ENCODE measurements around the gene MORC2.

MORC2 gene

GRCh38 chr22:30922151-30922611 is 46.4 kb downstream of the MORC2 start:
- ATAC-seq = no peak; the same call in 2 of the 3 replicates
- TF ChIP-seq TOX (CRISPR knock-in tag; IDR thresholded peaks at IDR 0.05; ENCODE audit: borderline replicate concordance) (no peak), TSHZ2 (CRISPR knock-in tag; IDR thresholded peaks at IDR 0.05) (no peak), CSDC2 (CRISPR knock-in tag; IDR thresholded peaks at IDR 0.05) (no peak), ZFP30 (CRISPR knock-in tag; IDR thresholded peaks at IDR 0.05) (no peak), BACH2 (CRISPR knock-in tag; IDR thresholded peaks at IDR 0.05; ENCODE audit: borderline replicate concordance) (no peak)

GRCh38 chr22:30921108-30921507 is 47.5 kb downstream of the MORC2 start:
- TF ChIP-seq RARB (CRISPR knock-in tag; IDR thresholded peaks at IDR 0.05) = no peak
- no peak for TF ChIP-seq ARNTL (CRISPR knock-in tag; IDR thresholded peaks at IDR 0.05; ENCODE audit: borderline replicate concordance, low read depth)
- no peak for TF ChIP-seq ZFP3 (CRISPR knock-in tag; IDR thresholded peaks at IDR 0.05)
- TF ChIP-seq ZFP30 (CRISPR knock-in tag; IDR thresholded peaks at IDR 0.05) = no peak
- no peak for TF ChIP-seq ISL1 (CRISPR knock-in tag; IDR thresholded peaks at IDR 0.05)
- no peak for TF ChIP-seq ZNF565 (CRISPR knock-in tag; conservative IDR thresholded peaks at IDR 0.05; ENCODE audit: low read depth)
- no peak for TF ChIP-seq ZNF70 (CRISPR knock-in tag; IDR thresholded peaks at IDR 0.05)
- no peak for TF ChIP-seq TSHZ2 (CRISPR knock-in tag; IDR thresholded peaks at IDR 0.05)
- no peak for TF ChIP-seq GLIS3 (CRISPR knock-in tag; IDR thresholded peaks at IDR 0.05)
- ATAC-seq = no peak

- ATAC-seq = peak; percentile 88
- no peak for TF ChIP-seq TCF4 (CRISPR knock-in tag; IDR thresholded peaks at IDR 0.05; ENCODE audit: borderline replicate concordance)
- no peak for TF ChIP-seq ESRRG (CRISPR knock-in tag; IDR thresholded peaks at IDR 0.05)
- TF ChIP-seq ISL1 (CRISPR knock-in tag; IDR thresholded peaks at IDR 0.05) = no peak
- TF ChIP-seq CSDC2 (CRISPR knock-in tag; IDR thresholded peaks at IDR 0.05) = no peak
- no peak for TF ChIP-seq RARB (CRISPR knock-in tag; IDR thresholded peaks at IDR 0.05)
- TF ChIP-seq TSHZ2 (CRISPR knock-in tag; IDR thresholded peaks at IDR 0.05) = no peak
- TF ChIP-seq ARNTL (CRISPR knock-in tag; IDR thresholded peaks at IDR 0.05; ENCODE audit: borderline replicate concordance, low read depth) = no peak
- TF ChIP-seq ZFP30 (CRISPR knock-in tag; IDR thresholded peaks at IDR 0.05) = no peak
- no peak for TF ChIP-seq ZNF8 (CRISPR knock-in tag; IDR thresholded peaks at IDR 0.05)
- no peak for TF ChIP-seq POU6F1 (CRISPR knock-in tag; IDR thresholded peaks at IDR 0.05; ENCODE audit: borderline replicate concordance, low read depth)
- no peak for TF ChIP-seq ZNF565 (CRISPR knock-in tag; conservative IDR thresholded peaks at IDR 0.05; ENCODE audit: low read depth)
- TF ChIP-seq TOX (CRISPR knock-in tag; IDR thresholded peaks at IDR 0.05; ENCODE audit: borderline replicate concordance) = no peak
- no peak for TF ChIP-seq PATZ1 (CRISPR knock-in tag; IDR thresholded peaks at IDR 0.05; ENCODE audit: borderline replicate concordance)
- TF ChIP-seq SNAI2 (CRISPR knock-in tag; IDR thresholded peaks at IDR 0.05) = no peak
- TF ChIP-seq GLIS3 (CRISPR knock-in tag; IDR thresholded peaks at IDR 0.05) = no peak
Measured at GRCh38 chr22:30920407-30920806, 48.2 kb downstream of the MORC2 start.
